GM23338 (cell line): ENCODE data around the gene LILRA1. TPM values are rescaled to one million over a fixed set of nuclear protein-coding genes. Genes with fewer than 3 reads are reported as not detected.

ENCODE experiments used
- ATAC-seq: fragments of 200-7000 bp; cut with Tn5 transposase; 3 replicates; pipeline ENCODE4 v1.9.1; 2020
- DNase-seq: peaks from one replicate; pipeline ENCODE4 v3.0.0-alpha.2; 2015; ENCODE audit warnings: low spot score
- H2AFZ ChIP-seq: fragments of 200-600 bp; sonication (generic); 2 replicates; pipeline ENCODE4 v1.8.0; 2016; ENCODE audit warnings: antibody characterized with exemption, mild to moderate bottlenecking, moderate library complexity
- H3F3A ChIP-seq: fragments of 200-600 bp; sonication (generic); replicated peaks from 2 replicates; pipeline ENCODE4 v1.8.0; 2017; ENCODE audit warnings: antibody characterized with exemption, mixed run types, low read depth
- H3K27ac ChIP-seq: fragments of 200-600 bp; sonication (generic); 2 replicates; pipeline ENCODE4 v1.6.1; 2016; ENCODE audit warnings: low read depth
- H3K27me3 ChIP-seq: fragments of 200-600 bp; sonication (generic); 2 replicates; pipeline ENCODE4 v1.8.0; 2016; ENCODE audit warnings: mild to moderate bottlenecking, mixed run types, moderate library complexity; ENCODE audit not compliant: insufficient read depth
- H3K36me3 ChIP-seq: fragments of 200-600 bp; sonication (generic); 2 replicates; pipeline ENCODE4 v1.8.0; 2016; ENCODE audit warnings: mild to moderate bottlenecking; ENCODE audit not compliant: insufficient read depth
- H3K4me1 ChIP-seq: fragments of 200-600 bp; sonication (generic); 2 replicates; pipeline ENCODE4 v1.8.0; 2016; ENCODE audit warnings: mild to moderate bottlenecking, moderate library complexity; ENCODE audit not compliant: insufficient read depth
- H3K4me2 ChIP-seq: fragments of 200-600 bp; sonication (generic); 2 replicates; pipeline ENCODE4 v1.7.1; 2017; ENCODE audit warnings: mixed run types
- H3K4me3 ChIP-seq: fragments of 200-600 bp; sonication (generic); 2 replicates; pipeline ENCODE4 v1.6.1; 2016; ENCODE audit warnings: mixed run types
- H3K79me2 ChIP-seq: fragments of 200-600 bp; sonication (generic); replicated peaks from 2 replicates; pipeline ENCODE4 v1.8.0; 2017; ENCODE audit warnings: mild to moderate bottlenecking; ENCODE audit not compliant: insufficient read depth
- H3K9me2 ChIP-seq: fragments of 200-600 bp; sonication (generic); 2 replicates; pipeline ENCODE4 v1.8.0; 2017; ENCODE audit not compliant: insufficient read depth
- H4K20me1 ChIP-seq: fragments of 200-600 bp; sonication (generic); replicated peaks from 2 replicates; pipeline ENCODE4 v1.8.0; 2017; ENCODE audit warnings: mild to moderate bottlenecking; ENCODE audit not compliant: insufficient read depth
- H3K27ac Mint-ChIP-seq: 2 replicates; pipeline ENCODE4 v1.8.0; 2020; ENCODE audit warnings: inconsistent platforms, mild to moderate bottlenecking, moderate library complexity, mixed read lengths
- H3K27me3 Mint-ChIP-seq: 3 replicates; pipeline ENCODE4 v1.8.0; 2022; ENCODE audit warnings: low read depth, mild to moderate bottlenecking, moderate library complexity, mixed read lengths, inconsistent platforms; ENCODE audit not compliant: insufficient read depth, poor library complexity
- H3K36me3 Mint-ChIP-seq: 3 replicates; pipeline ENCODE4 v1.8.0; 2021; ENCODE audit warnings: low read depth, mild to moderate bottlenecking, inconsistent platforms, moderate library complexity, mixed read lengths
- H3K4me1 Mint-ChIP-seq: 3 replicates; pipeline ENCODE4 v1.8.0; 2020; ENCODE audit warnings: mild to moderate bottlenecking, inconsistent platforms, mixed read lengths
- H3K4me3 Mint-ChIP-seq: 3 replicates; pipeline ENCODE4 v1.8.0; 2021; ENCODE audit warnings: moderate library complexity, mild to moderate bottlenecking, inconsistent platforms, mixed read lengths
- H3K9me3 Mint-ChIP-seq: 3 replicates; pipeline ENCODE4 v1.8.0; 2020; ENCODE audit warnings: moderate library complexity, mild to moderate bottlenecking, inconsistent platforms, mixed read lengths
- CREB1 ChIP-seq: fragments of 250-450 bp; sonication (Bioruptor Pico); IDR thresholded peaks from 2 replicates; pipeline ENCODE4 v1.5.0; 2020; ENCODE audit warnings: low read depth, mild to moderate bottlenecking, moderate library complexity
- EZH2 ChIP-seq: fragments of 200-600 bp; sonication (generic); IDR thresholded peaks from one replicate; pipeline ENCODE4 v1.8.0; 2017; ENCODE audit warnings: antibody characterized with exemption, mild to moderate bottlenecking, low read depth; ENCODE audit not compliant: unreplicated experiment
- EZH2phosphoT487 ChIP-seq: fragments of 200-600 bp; sonication (generic); IDR thresholded peaks from one replicate; pipeline ENCODE4 v1.8.1; 2018; ENCODE audit warnings: antibody characterized with exemption; ENCODE audit not compliant: unreplicated experiment
- JUNB ChIP-seq: IDR thresholded peaks from one replicate; pipeline ENCODE4 v1.6.1; 2016; ENCODE audit warnings: antibody characterized with exemption; ENCODE audit not compliant: unreplicated experiment
- ZNF114 ChIP-seq: fragments of 250-450 bp; sonication (Bioruptor Pico); IDR thresholded peaks from 2 replicates; pipeline ENCODE4 v1.5.0; 2020; ENCODE audit warnings: mild to moderate bottlenecking, moderate library complexity
- ZNF331 ChIP-seq: fragments of 250-450 bp; sonication (Bioruptor Pico); IDR thresholded peaks from 2 replicates; pipeline ENCODE4 v1.5.0; 2020; ENCODE audit warnings: low read depth, mild to moderate bottlenecking, moderate library complexity
- polyA plus RNA-seq: library from polyadenylated mRNA; unstranded; fragments of >200 nt; fragmentation: Nextera tagmentation; extraction: Ambion mirVana; gene quantifications from 2 replicates; pipeline ENCODE4 v1.2.1, GENCODE V29; 2016
- total RNA-seq: library from RNA; depleted of rRNA; stranded (reverse); fragments of >200 nt; shearing (Covaris generic); gene quantifications from 2 replicates; pipeline ENCODE4 v1.2.3, GENCODE V29; 2014
- TF ChIP-seq, protein P1 (sequence below): fragments of 250-450 bp; sonication (Bioruptor Pico); IDR thresholded peaks from 2 replicates; pipeline ENCODE4 v1.5.0; 2020; ENCODE audit warnings: mild to moderate bottlenecking, moderate library complexity
- TF ChIP-seq, protein P2 (sequence below): IDR thresholded peaks from one replicate; pipeline ENCODE4 v1.6.1; 2018; ENCODE audit warnings: antibody characterized with exemption; ENCODE audit not compliant: unreplicated experiment
- TF ChIP-seq, protein P3 (sequence below), 2 experiments: fragments of 200-600 bp in 1 of 2; sonication (generic) in 1 of 2; conservative IDR thresholded peaks; 2 replicates each; pipeline versions ENCODE4 v1.5.1 to v1.6.1; 2016 to 2017; ENCODE audit warnings: antibody characterized with exemption in 2 of 2, low read depth in 2 of 2, mild to moderate bottlenecking in 2 of 2, moderate library complexity in 1 of 2

The LILRA1 gene
- total and polyA plus RNA-seq, 2 experiments from 2014 or later, result not detected

DNA sequence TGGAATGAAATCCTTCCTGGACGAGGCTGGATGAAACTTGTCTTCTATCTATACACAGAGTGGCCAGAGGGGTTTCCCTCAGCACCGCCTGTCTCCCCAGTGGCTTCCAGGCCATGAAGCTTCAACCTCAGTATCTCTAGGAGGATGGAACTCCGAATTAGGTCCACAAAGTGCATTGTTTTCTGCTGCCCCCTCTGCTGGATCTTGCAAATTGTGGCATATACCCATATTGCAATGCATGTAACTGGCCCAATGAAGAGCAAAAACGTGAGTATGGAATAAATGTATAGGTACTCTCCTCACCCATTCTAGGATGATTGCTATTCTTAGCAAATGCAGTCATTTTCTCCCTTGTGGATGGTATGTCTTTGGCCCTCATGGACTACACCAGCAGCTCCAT, 54.7 kb downstream of the LILRA1 start (continued):
- TF ChIP-seq, protein P1, sequence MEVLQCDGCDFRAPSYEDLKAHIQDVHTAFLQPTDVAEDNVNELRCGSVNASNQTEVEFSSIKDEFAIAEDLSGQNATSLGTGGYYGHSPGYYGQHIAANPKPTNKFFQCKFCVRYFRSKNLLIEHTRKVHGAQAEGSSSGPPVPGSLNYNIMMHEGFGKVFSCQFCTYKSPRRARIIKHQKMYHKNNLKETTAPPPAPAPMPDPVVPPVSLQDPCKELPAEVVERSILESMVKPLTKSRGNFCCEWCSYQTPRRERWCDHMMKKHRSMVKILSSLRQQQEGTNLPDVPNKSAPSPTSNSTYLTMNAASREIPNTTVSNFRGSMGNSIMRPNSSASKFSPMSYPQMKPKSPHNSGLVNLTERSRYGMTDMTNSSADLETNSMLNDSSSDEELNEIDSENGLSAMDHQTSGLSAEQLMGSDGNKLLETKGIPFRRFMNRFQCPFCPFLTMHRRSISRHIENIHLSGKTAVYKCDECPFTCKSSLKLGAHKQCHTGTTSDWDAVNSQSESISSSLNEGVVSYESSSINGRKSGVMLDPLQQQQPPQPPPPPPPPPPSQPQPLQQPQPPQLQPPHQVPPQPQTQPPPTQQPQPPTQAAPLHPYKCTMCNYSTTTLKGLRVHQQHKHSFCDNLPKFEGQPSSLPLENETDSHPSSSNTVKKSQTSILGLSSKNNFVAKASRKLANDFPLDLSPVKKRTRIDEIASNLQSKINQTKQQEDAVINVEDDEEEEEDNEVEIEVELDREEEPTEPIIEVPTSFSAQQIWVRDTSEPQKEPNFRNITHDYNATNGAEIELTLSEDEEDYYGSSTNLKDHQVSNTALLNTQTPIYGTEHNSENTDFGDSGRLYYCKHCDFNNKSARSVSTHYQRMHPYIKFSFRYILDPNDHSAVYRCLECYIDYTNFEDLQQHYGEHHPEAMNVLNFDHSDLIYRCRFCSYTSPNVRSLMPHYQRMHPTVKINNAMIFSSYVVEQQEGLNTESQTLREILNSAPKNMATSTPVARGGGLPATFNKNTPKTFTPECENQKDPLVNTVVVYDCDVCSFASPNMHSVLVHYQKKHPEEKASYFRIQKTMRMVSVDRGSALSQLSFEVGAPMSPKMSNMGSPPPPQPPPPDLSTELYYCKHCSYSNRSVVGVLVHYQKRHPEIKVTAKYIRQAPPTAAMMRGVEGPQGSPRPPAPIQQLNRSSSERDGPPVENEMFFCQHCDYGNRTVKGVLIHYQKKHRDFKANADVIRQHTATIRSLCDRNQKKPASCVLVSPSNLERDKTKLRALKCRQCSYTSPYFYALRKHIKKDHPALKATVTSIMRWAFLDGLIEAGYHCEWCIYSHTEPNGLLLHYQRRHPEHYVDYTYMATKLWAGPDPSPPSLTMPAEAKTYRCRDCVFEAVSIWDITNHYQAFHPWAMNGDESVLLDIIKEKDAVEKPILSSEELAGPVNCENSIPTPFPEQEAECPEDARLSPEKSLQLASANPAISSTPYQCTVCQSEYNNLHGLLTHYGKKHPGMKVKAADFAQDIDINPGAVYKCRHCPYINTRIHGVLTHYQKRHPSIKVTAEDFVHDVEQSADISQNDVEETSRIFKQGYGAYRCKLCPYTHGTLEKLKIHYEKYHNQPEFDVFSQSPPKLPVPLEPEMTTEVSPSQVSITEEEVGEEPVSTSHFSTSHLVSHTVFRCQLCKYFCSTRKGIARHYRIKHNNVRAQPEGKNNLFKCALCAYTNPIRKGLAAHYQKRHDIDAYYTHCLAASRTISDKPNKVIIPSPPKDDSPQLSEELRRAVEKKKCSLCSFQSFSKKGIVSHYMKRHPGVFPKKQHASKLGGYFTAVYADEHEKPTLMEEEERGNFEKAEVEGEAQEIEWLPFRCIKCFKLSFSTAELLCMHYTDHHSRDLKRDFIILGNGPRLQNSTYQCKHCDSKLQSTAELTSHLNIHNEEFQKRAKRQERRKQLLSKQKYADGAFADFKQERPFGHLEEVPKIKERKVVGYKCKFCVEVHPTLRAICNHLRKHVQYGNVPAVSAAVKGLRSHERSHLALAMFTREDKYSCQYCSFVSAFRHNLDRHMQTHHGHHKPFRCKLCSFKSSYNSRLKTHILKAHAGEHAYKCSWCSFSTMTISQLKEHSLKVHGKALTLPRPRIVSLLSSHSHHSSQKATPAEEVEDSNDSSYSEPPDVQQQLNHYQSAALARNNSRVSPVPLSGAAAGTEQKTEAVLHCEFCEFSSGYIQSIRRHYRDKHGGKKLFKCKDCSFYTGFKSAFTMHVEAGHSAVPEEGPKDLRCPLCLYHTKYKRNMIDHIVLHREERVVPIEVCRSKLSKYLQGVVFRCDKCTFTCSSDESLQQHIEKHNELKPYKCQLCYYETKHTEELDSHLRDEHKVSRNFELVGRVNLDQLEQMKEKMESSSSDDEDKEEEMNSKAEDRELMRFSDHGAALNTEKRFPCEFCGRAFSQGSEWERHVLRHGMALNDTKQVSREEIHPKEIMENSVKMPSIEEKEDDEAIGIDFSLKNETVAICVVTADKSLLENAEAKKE (CRISPR knock-in tag), result no peak

DNA sequence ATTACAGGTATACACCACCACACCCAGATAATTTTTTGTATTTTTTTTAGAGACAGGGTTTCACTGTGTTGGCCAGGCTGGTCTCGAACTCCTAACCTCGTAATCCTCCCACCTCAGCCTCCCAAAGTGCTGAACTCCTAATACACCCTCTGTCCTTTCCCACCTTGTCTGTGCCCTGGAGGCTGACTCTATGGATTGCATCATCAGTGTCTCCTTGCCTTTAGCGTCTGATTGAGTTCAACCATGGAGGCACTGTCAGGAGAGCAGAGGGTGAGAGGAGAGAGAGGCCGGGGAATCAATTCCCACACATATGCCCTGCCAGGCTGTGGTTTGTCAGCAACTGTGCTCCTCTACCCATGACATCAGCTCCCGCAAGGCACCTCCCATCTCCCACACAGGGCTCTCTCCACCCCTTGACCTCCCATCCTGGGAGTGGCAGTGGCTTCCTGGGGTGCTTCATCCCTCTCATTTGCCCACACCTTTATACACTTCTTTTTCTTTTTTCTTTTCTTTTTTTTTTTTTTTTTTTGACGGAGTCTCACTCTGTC, 56.8 kb downstream of the LILRA1 start:
- no peak overlapping the region for H3K27ac Mint-ChIP-seq
- no peaks in the 10 kb centered on the region for H3K4me1 Mint-ChIP-seq
- no peak overlapping the region for H3K27ac ChIP-seq
- no peak overlapping the region for H2AFZ ChIP-seq
- no peak overlapping the region for H3K4me3 Mint-ChIP-seq
- H3K9me3 Mint-ChIP-seq, result peaks cover 93% of the 10 kb centered on the region
- H3K4me1 ChIP-seq, result no peaks in the 10 kb centered on the region
- no peaks in the 10 kb centered on the region for H3K36me3 ChIP-seq
- no peak overlapping the region for H3K4me2 ChIP-seq
- no peaks in the 10 kb centered on the region; the same call in 1 of the 2 replicates for H4K20me1 ChIP-seq
- ATAC-seq, result no peak
- H3K27me3 Mint-ChIP-seq, result peaks cover 2% of the 10 kb centered on the region
- peaks cover 23% of the 10 kb centered on the region; the same call in 2 of the 3 replicates for H3K36me3 Mint-ChIP-seq
- no peak overlapping the region for H3K4me3 ChIP-seq
- H3K27me3 ChIP-seq, result no peaks in the 10 kb centered on the region
- H3K79me2 ChIP-seq, result no peaks in the 10 kb centered on the region
- H3F3A ChIP-seq, result no peaks in the 10 kb centered on the region
- DNase-seq, result no peak
- no peaks in the 10 kb centered on the region for H3K9me2 ChIP-seq
- no peak for TF ChIP-seq JUNB
- TF ChIP-seq ZNF114 (CRISPR knock-in tag), result no peak
- no peak for TF ChIP-seq ZNF331 (CRISPR knock-in tag)
- no peak for TF ChIP-seq CREB1 (CRISPR knock-in tag)
- TF ChIP-seq, protein P2, sequence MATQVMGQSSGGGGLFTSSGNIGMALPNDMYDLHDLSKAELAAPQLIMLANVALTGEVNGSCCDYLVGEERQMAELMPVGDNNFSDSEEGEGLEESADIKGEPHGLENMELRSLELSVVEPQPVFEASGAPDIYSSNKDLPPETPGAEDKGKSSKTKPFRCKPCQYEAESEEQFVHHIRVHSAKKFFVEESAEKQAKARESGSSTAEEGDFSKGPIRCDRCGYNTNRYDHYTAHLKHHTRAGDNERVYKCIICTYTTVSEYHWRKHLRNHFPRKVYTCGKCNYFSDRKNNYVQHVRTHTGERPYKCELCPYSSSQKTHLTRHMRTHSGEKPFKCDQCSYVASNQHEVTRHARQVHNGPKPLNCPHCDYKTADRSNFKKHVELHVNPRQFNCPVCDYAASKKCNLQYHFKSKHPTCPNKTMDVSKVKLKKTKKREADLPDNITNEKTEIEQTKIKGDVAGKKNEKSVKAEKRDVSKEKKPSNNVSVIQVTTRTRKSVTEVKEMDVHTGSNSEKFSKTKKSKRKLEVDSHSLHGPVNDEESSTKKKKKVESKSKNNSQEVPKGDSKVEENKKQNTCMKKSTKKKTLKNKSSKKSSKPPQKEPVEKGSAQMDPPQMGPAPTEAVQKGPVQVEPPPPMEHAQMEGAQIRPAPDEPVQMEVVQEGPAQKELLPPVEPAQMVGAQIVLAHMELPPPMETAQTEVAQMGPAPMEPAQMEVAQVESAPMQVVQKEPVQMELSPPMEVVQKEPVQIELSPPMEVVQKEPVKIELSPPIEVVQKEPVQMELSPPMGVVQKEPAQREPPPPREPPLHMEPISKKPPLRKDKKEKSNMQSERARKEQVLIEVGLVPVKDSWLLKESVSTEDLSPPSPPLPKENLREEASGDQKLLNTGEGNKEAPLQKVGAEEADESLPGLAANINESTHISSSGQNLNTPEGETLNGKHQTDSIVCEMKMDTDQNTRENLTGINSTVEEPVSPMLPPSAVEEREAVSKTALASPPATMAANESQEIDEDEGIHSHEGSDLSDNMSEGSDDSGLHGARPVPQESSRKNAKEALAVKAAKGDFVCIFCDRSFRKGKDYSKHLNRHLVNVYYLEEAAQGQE, result no peak
- no peak for TF ChIP-seq EZH2phosphoT487
- TF ChIP-seq EZH2, result no peak
- TF ChIP-seq, protein P3, sequence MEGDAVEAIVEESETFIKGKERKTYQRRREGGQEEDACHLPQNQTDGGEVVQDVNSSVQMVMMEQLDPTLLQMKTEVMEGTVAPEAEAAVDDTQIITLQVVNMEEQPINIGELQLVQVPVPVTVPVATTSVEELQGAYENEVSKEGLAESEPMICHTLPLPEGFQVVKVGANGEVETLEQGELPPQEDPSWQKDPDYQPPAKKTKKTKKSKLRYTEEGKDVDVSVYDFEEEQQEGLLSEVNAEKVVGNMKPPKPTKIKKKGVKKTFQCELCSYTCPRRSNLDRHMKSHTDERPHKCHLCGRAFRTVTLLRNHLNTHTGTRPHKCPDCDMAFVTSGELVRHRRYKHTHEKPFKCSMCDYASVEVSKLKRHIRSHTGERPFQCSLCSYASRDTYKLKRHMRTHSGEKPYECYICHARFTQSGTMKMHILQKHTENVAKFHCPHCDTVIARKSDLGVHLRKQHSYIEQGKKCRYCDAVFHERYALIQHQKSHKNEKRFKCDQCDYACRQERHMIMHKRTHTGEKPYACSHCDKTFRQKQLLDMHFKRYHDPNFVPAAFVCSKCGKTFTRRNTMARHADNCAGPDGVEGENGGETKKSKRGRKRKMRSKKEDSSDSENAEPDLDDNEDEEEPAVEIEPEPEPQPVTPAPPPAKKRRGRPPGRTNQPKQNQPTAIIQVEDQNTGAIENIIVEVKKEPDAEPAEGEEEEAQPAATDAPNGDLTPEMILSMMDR (conservative IDR thresholded peaks at IDR 0.05; ENCODE audit: low read depth in 2 of 2), result no peak
